ENCODE results near the gene TMEM171.
A peak's percentile ranks its signal among the peaks of the same experiment; 100 is the strongest.

The TMEM171 gene

DNA sequence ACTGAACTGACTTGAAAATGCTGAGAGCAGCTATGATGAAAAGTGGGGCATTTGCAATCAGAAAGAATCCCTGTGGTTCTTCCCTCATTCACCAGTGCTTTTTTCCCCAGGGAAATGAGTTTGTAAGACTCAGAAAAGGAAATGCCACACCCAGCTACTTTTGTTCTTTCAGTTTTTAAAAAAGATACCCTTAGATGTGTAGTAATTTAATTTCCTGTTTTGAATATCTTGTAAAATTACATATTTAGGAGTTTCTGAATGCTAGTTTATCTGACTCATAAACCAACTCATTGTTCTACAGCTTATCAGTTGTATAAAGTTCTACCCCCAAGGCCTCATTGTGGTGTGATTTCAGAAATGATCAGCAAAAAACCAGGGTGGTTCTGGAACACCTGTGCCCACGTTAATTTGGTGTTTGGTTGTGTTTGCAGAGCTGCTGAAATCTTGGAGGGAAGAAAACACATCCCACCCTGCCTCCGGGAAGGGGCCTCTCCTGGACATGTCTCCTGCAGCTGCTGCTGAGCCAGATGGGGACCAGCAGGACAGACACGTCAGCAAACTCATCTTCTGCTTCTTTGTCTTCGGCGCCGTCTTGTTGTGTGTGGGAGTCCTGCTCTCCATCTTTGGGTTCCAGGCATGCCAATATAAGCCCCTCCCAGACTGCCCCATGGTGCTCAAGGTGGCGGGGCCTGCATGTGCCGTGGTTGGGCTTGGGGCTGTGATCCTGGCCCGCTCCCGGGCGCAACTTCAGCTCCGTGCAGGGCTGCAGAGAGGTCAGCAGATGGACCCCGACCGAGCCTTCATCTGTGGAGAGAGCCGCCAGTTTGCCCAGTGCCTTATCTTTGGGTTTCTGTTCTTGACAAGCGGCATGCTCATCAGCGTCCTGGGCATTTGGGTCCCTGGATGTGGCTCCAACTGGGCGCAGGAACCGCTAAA is 2.8 kb downstream of the TMEM171 start:
- no peak for DNase-seq

DNA sequence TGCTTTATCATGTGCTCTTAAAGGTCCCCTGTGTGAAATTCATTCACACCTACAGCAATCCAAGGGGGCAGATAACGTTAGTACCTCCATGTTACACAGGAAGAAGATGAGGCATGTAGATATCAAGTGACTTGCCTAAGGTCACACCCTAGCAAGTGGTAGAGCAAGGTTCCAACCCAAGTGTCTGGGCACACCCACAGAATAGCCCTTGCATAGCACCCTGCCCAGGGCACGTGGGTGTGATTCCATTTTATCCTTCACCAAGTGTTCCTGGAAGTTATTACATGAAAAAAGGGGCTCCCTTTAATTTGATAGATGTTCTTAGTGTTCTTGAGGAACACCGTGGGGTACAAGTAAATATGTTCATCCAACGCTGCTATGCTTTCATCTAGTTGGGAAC is 4.9 kb downstream of the TMEM171 start:
- no peak for DNase-seq

DNA sequence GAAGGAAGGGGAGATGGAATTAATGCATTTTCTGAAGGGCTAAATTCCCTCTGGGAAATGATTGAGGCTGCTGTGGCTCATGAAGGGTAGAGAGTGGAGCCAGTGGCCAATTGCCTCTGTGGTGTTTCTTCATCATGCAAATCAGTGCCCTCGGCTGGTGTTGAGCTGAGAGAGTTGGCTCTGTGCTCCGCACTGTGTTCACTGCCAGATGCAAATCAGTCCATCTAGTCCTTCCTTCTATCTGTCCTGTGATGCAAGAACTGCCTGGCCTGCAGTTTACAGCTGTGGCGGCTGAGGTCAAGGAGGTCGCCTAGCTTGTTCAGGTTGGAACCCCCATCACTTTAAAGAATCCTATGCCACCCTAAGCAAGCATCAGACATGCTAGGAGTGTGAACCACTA is 6.0 kb downstream of the TMEM171 start:
- no peak for DNase-seq

DNA sequence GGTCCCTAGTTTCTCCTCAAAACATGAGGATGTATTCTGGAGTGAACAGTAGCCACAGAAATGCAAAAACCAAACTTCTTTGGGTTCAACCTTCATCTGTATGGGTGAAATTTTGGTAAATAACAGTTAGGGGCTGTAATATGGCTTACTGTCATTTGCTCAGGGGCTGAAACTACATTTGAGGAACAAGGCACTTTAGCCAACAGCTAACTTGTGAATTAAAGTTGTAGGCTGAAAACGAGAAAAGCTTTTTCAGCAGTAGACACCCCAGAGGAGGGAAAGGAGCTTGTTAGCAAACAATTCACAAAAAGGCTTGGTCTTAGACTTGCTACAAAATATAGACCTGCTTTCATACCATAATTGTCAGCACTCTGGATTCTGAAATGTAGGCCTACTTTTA is 6.6 kb downstream of the TMEM171 start:
- no peak for DNase-seq

DNA sequence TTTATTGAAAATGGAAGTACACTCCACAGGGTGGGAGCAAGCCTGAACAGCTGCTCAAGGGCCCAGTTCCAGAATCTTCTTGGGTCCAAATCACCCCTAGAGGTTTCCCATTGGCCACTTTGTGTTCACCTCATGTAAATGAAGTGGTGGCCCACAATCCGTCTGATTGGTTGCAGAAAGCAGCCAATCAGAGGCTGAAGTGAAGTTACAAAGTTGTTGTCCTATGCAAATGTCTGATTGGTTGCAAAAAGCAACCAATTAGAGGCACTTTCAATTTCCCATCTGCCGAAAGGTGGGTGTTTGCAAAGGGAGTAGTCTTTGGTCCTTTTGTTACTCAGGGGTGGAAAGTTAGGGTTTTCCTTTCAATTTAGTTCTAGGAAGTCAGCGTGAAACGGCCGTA is 8.8 kb downstream of the TMEM171 start:
- peak; percentile 20 for DNase-seq

DNA sequence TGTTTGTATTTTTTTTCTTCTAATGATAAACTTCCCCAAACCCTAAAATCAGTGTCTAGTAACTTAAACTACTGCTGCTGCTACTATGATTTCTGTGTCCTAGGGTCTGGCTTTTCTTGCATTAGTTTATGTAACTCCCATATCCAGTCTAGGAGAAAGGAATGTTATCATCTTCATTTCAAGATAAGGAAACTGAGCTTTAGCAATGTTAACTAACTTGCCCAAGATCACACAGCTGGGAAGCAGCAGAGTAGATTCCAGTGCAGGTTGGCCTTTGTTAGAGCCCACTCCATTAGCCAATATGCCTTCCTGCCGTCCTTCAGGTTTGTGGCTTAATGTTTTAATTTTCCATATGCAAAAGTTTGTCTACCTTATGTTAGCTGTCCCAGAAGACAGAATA is 10.4 kb downstream of the TMEM171 start:
- DNase-seq, result no peak

DNA sequence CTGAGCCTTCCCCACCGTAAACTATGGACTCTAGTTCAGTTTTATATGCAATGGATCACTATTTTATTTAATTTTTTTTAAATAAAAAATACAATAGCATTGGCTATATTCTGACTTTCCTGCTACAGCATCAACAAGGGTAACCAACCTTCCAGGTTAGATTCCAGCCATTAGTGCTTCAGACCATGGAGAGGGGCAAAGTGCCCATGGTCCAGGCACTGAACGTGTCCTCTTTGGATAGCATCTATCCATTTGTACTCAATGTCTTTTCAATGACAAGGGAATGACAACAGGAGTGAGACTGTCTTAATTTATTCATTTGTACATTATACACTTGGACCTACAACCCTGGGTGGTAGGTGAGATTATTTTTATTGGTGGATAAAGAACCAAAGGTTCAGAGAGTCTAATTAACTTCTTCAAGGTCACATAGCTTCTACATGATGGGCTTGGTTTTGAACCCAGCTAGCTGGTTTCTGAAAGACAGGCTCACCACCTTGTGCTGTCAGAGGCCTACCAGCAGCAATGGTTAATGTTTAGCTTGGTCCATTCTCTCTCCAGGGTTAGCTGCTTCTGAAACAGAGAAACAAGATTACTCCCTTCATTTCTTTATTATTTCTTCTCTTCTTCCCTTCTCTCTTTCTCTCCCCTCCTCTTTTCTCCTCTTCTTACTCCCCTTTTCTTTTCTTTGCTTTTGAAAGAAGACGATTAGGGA is 11.5 kb downstream of the TMEM171 start:
- no peak for DNase-seq

DNA sequence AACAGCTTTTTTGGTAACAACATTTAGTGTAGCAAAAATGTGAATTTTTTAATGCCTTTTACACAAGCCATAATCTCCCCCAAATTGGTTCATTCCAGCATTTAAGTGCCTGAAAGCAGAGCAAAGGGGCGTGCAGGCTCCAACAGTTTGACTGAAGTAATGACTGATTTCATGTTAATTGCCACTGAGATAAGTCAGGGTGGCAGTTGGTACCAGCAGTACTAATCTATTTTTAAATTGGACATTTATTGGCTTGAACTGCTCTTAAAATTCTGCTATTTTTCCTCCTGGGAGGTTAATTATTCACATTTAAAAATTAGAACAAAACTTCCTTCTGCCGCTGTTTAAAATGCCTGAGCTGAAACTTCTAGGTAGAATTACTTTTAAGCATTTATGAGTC is 12.4 kb downstream of the TMEM171 start:
- no peak for DNase-seq

DNA sequence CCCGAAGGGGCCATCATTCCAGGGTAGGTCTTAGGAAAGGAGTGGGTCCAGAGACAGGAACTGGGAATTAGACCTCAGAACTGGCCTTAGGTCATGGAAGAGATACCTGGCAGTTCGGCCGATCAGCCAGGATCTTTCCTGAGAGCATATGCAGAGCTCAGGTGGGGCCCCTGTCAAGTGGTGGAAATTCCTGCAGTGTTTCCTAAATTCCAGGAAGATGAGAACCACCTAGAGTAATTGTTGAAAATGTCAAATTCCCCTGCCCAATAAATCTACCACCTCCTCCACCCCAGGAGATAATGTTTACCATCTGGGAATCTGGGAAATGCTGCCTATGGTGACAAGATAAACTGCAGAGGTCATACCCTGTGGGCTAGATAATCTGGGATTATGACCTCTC is 14.6 kb downstream of the TMEM171 start:
- peak; percentile 64 for DNase-seq

DNA sequence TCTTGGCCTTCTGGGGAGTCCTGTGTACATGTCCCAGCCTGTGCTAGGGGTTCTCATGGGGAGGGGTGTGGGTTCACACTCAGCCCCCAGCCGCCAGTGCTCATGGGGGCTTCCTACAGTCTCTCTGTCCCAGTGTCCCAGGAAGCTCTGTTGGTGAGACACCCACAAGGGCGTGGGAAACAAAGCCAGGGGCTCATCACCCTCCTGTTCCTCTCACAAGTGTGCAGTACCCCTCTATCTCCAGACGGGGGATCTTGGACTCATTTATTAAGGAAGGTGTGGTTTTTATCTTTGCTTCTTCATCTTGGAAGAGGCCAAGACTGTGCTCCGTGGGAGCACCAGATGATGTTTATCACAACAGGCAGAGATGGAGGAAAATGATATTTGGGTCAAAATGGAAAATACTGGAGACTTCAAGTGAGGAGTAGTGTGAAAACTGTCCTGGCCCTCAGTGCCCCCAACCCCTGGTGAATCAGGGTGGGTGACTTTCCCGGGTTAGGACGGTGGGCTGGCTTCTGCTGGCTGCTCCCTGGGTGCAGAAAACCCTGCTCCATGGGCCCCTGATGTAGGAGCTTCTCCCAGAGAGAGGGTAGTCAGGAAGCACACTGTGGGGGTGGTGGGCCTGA is 15.2 kb downstream of the TMEM171 start:
- DNase-seq, result no peak

DNA sequence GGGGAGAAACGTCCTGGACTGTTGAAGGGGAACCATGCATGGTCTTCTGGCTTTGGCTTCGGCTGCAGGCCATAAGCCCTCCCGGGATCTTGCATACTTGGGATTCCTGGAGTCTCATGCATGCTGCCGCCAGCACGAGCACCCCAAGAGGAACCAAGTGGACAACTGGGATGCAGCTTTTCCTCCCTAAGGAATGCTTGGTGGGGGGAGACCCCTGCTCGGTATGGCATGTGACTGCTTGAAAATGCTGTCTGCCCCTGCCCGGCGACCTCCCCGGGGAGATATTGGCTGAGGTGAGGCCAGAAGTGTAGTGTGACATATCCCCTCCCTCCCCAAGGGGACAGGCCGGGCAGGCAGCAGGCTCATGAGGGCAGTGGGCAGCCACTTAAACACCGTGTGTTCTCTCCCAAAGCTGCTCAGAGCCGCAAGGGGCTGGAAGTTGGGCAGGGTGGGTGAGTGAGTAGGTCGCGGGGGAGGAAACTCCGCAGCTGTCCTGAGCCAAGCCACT is 15.7 kb downstream of the TMEM171 start:
- peak; percentile 87 for DNase-seq

DNA sequence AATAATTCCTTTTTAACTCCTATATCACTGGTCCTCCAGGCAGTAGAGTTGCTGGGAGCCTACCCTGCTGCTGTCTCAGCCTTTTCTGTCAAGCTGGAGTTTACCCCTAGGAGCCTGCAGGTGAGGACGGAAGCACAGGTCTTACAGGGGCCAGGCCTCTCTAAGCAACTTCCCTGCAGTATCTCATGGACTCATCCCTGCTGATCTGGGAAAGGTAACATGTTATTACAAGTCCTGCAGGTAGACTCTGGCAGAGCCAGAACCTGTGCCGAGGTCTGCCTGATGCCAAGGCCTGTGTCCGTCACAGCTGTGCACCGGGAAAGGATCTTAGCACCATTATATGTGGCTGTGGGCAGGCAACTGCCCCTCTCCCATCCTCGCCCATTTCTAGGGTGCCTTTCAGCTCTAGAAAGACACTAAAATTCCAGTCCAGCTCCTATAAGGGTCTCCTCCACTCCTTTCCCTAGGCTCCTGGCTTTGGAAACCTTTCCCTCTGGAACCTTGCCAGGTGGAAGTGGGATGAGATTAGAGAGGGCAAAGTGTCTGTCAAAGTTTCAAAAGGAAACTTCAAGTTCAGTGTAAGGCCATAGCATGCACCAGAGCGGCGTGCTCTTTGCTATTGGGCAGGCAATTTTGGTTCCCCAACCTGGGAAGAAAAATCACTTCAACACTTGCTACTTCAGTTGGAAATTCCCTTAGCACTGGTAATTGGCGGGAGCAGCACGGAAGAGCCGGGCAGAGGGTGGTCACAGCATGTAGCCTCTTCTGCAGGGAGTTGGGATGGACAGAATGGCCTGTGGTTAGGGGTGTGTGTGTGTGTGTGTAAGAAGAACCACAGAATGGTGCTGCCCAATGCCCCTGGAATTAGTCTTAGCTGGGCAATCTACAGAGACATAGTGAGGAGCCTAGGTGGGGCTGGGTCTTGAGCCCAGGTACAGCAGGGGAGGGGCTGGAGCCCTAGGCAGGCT is 17.5 kb downstream of the TMEM171 start:
- DNase-seq, result no peak

DNA sequence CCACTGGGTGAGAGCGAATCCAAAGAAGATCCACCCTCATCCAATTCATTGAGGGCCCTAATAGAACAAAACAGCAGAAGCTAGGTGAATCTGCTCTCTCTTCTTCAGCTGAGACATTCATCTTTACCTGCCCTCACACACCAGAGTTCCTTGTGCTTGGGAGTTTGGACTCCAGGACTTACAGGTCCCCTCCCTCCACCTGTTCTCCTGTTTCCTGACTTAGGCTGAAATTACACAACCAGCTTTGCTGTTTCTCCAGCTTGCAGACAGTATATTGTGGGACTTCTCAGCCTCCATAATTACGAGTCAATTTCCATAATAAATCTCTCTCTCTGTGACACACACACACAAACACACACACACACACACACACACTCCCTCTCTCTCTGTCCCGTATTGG is 19.1 kb downstream of the TMEM171 start:
- DNase-seq, result no peak

DNA sequence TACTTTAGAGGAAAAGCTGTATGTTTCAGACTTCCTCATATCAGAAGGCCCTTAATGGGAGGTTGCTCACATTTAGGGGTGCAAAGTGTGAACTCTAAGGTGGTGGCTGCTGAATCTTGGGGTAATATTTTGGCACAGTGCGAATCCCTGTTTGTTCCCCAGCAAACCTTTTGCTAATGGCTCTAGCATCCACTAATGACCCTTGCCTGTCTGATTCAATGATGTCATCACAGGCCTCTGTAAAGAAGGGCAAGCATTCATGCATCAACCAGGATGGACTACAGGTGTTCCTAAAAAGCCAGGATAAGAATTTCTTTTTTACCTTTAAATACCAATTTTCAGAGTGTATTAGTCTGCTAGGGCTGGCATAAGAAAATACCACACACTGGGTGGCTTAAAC is 20.4 kb downstream of the TMEM171 start:
- DNase-seq, result no peak

DNA sequence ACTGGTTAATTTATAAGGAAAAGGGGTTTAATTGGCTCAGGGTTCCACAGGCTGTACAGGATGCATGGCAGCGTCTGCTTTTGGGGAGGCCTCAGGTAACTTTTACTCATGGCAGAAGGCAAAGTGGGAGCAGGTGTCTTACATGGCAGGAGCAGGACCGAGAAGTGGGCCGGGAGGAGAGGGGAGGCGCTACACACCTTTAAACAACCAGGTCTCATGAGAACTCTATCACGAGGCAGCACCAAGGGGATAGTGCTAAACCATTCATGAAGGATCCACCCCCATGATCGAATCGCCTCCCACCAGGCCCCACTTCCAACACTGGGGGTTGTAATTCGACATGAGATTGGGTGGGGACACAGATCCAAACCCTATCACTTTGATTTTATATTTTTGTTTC is 21.7 kb downstream of the TMEM171 start:
- no peak for DNase-seq

DNA sequence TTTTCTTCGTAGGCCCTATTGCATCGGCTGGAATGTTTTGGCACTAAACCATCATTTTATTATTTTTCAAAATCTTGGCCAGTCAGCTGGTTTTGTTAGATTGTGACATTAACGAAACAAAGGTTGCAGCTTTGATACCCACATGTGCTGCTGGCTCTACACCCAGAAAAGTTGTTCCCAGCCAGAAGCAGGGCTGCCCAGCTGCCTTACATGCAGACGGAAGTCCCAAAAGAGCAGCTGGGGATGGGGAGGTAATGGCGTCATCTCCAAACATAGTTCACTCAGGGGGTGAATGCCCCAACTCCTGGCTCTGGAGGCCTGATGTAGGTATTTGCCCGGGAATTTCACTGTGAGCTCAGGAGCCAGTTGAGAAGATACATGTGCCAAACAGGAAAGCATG is 23.3 kb downstream of the TMEM171 start:
- DNase-seq, result no peak

DNA sequence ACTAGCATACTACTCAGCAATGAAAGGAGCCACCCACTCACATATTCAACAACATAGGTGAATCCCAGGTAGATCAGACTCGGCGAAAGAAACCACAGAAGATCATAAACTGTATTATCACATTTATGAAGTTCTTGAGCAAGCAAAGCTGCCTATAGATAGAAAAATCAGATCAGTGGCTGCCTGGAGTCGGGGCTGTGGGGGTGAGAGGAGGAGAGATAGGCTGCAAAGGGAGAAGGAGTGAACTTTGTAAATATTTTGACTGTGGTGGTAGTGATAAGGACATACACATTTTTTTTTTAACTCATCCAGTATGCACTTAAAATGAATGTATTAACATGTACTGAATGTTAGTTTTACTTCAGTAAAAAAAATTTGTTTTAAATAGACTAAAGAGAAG is 29.2 kb downstream of the TMEM171 start:
- DNase-seq, result no peak

DNA sequence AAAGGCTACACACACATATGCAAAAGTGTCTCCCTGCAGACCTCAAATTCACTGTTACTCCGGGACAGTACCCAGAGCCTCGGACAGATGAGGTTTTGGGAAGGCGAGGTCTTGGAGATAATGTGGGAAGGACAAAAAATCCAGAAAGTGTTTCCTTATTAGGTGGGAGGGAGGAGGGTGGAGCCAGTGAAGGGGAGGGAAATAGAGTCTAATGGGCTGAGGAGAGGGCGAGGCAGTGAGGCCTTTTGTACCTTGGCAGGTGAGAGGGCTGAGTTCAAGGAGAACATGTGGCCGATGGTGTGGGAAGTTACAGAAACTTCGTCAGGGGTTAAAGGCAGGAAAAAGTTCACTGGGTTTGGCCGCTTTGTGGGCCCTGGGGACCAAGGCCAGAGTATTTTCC is 30.5 kb downstream of the TMEM171 start:
- no peak for DNase-seq

DNA sequence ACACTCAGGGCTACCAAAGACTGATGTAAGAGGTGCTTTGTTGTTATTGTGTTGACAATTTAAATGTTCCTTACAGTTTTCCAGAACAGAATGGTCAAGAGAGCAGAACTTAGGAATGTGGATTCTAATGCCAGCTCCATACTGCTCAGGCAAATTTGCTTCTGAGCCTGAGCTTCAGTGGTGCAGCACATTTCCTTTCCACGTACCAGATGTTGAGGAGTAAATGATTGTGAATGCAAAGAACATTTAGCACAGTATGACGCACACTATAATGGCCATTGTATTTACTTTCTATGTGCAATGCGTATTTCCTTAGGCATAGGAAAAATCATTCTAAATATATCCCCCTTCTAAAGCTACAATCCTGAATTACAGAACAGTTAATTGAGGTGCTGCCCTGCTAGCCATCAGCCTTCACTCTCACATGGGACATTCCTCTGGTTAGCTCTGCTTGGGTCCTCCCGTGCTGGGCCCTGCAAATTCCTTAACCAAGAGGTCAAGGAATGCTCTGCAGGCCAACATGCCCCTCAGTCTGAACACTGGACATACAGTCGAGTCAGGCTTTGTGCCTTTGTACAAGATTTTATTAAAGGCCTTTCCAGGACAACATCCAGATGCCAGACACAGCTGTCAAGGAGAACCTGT is 31.5 kb downstream of the TMEM171 start:
- peak; percentile 68 for DNase-seq

DNA sequence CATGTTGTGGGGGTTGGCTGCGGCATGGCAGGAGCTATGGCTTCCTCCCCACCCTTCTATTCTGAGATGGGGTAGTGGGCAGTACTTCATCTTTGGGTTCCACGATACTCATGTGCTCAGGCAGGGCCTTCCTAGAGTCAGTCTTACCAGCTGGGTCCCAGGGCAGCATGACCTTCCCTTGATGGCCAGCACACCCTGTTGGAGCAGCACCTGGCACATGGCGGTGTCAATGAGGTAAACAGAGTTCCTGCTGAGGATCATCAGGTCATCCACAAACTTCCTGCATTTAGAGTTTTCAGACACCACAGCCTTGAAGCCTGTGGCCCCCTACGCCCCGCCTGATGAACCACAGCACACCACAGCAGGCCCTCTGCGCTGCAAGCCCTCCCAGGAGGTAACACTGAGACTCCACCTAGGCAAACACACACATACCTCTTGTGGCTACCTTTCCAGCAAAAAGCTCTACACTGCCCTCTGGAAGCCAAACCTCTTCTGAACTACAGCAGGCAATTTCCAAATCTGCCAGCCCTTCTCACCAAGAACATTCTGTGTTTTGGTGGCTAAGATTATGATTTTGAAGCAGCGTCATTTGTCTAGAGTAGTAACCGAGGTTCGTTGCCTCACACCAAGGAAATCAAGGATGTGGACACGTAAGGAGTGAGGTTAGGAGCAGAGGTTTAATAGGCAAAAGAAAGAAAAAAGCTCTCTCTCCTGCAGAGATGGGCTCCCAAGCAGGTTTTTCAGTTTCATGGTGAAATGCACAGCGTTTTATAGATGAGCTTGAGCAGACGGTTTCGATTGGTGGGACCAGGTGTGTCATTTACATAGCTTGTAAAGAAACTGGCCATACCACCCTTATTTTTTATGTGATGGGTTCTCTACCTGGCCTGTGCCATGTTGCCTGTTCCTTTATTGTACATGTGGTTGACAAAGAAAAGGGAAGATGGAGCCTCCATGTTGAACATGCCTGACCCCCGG is 32.3 kb downstream of the TMEM171 start:
- DNase-seq, result no peak

DNA sequence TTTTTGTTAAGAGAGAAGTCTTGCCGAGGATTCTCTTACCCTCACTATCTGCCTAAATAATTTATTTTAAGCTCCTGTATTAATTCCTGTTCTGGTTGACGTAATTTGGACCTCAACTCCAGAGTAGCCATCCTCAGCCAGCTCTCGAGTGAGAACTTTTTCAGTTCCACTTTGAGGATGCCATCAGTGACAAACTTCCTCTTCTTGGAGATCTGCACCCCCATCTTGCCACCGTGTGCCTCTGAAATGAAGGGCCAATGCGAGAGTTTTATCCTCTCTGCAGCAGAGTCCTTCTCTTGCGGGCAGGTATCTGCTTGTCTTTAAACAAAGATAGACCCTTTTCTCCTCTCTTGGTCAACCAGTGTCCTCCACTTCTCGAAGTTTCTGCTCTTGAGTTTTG is 33.1 kb downstream of the TMEM171 start:
- DNase-seq, result no peak

Data from islet precursor cell (in vitro differentiated cells).